Muscle of back (tissue), 11 donors: ENCODE measurements around the gene DPP10. TPM values are rescaled to one million over a fixed set of nuclear protein-coding genes. Genes with fewer than 3 reads are reported as not detected.

Experiments
- DNase-seq, 3 donors: peaks; one replicate each; pipeline versions ENCODE4 v3.0.0 to v3.0.0-alpha.2; 2013
- polyA plus RNA-seq, 10 donors: library from polyadenylated mRNA; unstranded; fragments of 120-200 nt; gene quantifications; one replicate each; pipeline ENCODE4 v1.2.1, GENCODE V29; 2013; ENCODE audit not compliant: insufficient read length in 10 of 10

Gene DPP10
- polyA plus RNA-seq, 10 donors: 0.09 to 4.7 (median 0.55) TPM

DNA sequence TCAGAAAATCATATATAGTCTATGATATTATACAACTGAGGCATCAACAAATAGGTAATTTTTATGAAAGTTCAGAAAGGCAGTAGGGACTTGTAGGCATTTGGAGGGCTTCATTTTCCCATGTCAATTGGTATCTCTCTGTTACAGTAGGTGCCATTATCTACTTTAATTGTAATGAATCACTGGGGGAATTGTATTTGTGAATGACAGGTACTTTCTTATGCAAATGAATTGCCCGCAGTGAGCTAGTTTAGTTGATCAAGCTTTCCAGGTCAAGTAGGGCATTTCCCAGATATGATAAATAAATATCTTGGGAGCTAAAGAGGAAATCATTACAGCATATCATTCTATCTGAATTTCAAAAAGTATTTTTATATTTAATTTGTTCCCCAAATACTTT lies 1116.3 kb downstream of the DPP10 start:
- DNase-seq: no peak

DNA sequence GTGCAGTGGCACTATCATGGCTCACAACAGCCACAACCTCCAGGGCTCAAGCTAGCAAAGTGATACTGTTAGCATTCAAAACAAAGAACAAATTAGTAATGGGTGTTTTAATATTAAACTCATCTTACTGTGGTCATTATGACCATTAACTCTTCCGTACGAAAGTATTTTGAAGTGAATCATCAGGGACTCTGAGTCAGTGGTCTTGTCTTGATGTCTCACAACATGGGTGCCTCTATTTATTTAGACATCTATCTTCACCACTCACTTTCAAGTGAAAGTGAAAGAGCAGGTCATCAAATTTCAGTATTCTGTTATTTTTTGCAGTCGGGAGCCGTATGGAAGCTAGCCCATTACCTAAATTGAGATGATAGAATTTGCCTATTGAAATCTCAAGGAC lies 1118.2 kb downstream of the DPP10 start:
- no peak for DNase-seq

DNA sequence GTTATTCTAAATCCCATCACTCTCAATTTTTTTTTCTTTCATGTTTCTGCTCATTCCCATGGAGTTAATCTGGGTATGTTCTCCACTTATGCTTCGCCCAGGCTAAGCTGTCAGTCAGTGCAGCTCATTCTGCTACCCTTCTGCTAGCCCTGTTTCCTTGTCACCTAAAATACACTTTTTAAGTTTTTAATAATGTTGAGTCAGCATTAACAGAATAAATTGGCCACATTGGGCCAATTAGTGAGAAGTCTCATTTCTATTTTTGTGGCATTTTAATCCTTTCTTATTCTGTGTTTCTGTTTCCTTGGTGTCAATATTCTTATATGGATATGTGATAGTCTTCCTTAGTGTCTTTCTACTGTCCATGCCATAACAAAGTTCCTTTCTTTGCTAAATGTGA lies 1126.2 kb downstream of the DPP10 start:
- no peak for DNase-seq

DNA sequence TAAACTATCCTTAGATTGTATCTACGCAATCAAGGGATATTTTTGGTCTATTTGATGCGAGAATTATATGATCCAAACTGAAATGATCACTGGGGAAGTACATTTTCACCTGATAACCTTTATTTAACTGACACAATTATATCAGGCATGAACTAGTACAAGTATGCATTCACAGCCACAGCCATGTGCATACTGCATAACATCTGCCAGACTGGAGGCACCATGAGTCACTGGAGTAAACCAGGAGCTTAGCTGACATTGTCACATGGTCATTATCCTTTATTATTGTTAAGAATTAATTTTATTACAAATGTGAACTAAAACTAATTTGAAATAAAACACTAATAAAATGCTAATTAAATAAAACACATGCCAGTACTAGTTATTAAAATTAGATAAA lies 1127.1 kb downstream of the DPP10 start:
- DNase-seq: no peak

DNA sequence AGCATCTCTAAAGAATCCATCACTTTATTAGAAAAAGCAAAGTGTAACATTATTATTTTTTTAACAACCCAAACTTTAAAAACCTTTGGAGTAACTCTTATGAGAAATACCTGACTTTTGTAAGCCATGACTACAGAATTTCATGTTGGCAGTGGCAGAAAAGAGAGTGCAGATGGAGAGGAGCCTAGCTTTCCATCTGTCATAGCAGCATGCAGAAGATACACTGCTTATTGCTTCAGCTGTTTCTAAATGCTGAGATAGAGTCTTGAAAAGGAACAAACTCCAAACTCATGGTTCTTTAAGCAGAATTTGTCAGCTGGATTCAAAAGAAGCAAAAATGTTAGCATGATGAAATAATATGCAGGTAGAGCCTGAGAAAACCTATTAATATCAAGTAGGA lies 1130.3 kb downstream of the DPP10 start:
- DNase-seq: no peak

DNA sequence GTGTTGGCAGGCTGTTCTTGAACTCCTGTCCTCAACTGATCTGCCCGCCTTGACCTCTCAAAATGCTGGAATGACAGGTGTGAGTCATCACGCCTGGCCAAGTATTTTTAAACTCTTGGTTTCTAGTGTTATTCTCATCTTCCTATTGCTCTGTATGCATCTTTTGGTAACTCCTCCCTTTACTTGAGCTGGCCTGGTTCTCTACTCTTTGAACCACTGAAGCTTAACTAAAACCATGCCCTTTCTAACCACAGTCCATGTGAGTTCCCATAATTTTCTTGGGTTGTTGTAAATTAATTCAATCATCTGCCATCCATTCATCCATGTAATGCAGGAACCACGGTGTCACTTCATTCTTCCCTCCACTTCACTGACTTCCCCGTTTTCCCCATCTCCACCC lies 1131.3 kb downstream of the DPP10 start:
- no peak for DNase-seq

DNA sequence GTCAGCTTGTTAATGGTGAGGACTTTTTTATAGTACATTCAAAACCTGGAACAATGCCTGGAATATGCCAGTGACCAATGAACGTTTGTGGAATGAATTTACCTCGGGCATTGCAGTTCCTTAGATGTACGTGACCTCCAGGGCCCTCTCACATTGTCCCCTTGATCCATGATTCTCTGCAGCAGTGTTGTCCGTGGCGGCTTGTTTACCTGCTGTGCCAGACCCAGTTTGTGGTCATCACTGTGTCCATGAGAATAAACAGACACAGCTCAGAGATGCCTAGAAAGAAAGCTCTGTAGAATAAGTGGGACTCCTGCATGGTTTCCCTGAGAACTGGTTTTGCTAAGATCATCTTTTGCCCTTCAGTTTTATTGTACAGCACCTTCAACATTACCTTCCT lies 1132.2 kb downstream of the DPP10 start:
- no peak for DNase-seq

DNA sequence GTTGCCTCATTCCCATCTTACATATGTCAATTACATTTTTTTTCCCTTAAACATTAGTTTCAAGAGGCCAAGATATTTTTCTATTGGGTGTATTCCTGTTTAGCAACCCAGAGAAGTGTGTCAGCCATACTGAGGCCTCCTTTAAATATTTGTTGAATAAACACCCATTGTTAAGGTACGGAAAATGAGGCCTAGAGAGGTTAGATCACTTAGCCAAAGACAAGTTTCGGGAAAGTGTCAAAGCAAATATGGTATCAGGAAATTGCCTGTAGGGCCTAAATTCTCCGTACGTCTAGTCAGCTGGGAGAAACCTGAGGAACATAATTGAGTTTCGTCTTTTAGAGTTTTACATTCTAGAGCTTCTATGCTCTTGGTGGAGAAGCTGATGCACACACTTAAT lies 1138.3 kb downstream of the DPP10 start:
- DNase-seq: no peak

DNA sequence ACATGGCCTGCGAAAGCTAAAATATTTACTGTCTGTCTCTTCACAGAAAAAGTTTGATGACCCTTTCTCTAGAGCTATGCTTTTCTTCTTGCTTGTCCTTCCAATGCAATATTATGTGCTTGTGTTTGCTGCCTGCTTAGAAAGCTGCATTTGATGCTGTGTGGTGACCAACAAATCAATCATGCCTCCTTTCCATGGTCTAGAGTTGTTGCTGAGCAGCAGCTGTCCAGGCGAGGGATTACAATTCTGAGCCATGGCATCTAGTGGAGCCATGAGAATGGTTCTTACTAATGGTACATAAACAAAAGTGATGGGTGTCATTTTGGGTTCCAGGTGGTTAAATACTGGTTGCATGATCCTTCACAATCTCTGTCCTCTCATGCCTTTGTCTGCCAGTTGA lies 1142.1 kb downstream of the DPP10 start:
- DNase-seq: no peak

DNA sequence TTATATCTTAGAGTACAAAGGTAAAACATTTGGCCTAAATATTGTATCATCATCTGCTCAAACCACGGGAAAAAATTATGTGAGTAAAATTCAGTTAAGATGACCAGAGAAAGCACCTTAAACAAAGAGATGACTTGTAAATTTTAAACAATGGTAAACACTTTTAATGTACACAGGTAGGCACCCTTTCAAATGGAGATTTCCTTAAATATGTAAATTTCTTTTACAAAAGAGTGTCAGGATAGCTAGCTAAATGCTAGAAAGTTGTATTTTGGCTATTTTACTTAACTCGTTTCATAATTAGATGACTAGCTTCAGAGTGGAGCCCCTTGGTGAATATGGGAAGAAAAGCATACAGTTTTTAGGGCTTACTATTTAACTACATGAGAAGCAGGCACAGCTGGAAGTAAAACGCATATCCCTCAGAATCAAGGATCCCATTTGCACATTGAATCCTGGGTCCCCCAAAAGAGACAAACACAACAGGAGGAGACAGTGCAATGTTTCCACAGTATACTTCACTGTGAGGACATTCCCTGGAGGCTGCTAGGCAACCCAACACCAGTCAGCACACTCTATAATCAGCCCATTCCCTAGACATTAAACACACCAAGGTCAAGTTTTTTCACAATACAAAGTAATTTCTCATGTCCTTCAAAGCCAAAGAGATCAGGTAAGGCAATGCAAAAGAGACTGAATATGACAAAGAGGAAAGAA lies 1154.4 kb downstream of the DPP10 start:
- no peak for DNase-seq

DNA sequence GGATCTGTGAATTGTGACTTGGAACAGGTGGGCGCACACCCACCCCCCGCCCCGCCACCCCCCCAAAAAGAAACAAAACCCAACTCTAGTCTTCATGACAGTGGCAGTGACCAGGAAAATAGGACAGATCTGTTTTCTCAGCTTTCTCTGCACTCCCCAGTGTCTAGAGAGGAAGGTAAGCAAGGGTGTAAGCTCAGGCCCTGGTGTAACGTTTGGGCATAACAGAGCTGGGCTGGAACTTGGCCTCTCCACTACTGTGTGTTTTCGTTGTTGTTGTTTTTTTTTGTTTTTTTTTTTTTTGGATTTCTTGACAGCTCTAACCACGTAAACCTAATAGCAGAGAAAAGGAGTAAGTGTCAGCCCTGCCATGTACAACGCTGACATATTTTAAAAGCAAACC lies 1160.8 kb downstream of the DPP10 start:
- no peak for DNase-seq

DNA sequence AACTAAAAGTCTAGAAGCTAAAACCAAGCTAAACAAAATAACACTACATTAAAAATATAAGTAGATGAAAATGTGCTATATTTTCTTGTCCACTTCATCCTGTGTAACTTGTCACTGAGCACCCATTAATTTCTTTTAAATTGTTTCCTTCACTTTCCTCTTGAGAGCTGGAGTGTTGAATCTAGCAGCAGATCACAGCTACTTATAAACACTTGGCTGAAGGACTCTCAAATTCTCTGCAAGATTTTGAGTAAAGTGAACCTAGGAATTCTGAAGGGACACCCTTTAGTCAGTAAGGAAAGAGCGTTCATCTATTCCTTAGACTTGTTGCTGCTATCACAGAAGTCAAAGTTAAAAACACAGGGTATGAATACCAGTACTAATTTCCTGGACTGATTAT lies 1163.9 kb downstream of the DPP10 start:
- no peak for DNase-seq

DNA sequence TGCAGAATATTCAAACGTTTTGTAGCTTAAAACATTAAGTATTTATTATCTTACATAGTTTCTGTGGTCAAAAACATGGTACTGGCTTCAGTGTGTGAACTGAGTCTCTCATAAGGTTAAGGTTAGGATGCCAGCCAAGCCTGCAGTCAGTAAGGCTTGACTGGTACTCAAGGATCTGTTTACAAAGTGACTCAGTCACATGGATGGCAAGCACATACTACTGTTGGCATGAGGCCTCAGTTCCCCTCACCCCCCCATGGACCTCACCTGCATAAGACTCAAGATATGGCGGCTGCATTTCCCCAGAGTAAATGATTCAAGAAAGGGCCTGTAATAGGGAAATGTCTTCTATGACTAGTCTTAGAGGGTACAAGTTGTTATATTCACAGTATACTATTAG lies 1167.5 kb downstream of the DPP10 start:
- no peak for DNase-seq

DNA sequence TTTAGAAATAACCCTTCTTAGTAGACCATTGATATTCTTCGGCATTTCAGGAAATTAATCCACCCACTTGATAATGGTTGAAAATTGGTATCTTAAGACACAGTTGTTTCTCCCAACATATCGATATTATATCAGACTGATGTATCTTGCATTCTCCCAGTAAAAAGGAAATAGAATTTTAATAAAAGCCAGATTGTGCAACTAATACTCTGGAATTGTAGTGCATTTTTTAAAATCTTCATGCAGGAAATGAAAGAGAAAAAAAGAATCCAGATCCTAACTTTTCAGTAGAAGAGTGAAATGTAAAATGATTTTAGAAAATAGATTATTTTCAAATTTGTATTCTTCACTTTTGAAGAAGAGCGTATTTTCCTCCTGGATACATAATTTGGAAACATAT lies 1168.4 kb downstream of the DPP10 start:
- no peak for DNase-seq

DNA sequence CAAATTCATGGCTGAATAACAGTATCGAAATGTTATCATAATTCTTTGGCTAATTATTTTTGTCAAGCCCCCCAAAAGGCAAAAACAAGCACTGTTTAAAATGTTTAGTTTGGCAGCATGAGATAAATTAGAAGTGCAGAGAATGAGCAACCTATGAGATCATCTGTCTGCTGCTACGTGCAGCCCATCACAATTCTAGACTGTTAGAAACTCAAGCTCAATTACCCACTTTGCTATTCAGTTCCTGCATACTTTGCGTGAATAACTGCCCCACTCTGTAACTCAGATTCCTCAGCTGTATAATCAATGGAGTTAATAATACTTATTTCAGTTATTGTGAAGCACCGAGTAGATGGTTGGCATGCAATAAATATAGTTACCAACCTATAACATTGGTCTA lies 1181.9 kb downstream of the DPP10 start:
- DNase-seq: no peak

DNA sequence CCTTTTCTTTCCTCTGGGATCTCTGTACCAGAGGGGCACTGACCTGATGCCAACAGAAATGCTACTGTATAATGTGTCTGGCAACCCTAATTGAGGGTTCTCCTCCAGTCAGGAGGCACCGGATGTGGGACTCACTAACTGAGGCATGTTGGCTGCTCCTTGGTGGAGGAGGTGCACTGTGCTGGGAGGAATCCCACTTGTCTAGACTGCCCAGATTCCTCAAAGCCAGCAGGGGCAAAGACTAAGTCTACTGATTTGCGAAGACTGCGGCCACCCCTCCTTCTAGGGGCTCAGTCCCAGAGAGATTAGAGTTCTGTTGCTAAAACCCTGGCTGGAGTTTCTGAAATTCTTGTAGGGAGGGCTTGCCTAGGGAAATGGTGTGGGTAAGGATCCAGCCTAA lies 1192.1 kb downstream of the DPP10 start:
- no peak for DNase-seq

DNA sequence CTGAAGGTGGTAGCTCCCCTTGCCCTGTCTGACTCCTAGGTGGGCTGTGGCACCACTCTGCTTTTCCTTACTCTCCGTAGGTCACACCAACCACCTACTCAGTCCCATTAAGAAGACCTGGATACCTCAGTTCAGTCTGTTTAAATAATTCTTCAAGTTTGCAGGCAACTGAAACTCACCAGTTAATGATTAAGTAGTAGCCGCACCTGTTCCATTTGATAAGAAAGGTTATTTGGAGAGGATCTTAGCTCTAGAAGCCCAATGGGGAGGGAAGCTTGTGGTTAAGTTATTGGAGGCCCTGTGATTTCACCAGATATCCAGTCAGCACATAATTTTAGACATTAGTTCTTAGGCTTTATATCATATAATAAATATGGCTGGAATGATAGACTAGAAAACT lies 1193.0 kb downstream of the DPP10 start:
- no peak for DNase-seq

DNA sequence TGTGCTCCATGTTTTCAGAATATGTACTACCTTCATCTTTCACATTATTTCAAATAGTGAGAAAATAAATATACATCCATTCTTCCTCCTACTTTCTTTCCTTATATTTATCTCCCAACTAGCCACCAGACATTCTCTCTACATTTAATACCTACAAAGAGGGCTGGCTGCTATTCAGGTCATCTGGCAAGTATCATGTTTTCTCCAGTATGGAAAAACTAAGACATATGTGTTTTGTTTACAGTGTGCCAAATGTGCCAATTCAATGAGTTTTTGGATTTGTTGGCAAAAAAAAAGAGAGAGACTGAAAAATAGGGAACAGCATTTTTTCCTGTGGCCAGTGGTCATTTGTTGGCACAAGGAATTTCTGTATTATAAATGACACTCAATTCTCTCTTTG lies 1207.3 kb downstream of the DPP10 start:
- DNase-seq: no peak

DNA sequence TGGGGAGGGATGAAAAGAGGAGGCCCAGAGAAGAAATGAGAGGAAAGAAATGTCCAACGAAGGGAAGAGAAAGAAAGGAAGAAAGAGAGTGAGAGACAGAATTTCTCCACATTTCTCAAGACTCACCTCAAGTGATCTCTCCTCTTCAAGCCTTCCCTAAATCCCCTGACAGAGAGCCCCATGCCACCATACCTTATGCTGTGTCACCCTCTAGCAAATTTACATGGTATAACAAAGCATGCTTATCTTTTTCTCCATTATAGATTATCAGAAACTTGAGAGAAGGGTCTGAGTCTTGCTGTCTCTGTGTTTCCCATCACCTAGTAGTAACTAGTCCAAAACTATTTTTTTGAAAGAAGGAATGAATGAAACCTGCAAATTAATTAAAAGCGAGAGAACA lies 1208.4 kb downstream of the DPP10 start:
- DNase-seq: no peak

DNA sequence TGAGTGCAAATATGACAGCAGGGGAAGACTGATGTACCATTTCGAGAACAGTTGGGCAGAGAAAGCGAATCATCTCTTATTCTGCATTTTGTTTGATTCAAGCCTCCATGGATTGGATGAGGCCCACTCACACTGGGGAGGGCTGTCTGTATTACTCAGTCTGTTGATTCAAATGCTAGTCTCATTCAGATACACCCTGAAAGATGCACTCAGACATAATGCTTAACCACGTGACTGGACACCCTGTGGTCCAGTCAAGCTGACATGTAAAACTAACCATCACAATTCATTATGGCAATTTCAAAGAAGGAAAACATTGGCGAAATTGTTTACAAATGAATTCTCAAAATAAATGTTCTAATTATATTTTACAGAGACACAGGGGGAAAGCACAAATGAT lies 1210.2 kb downstream of the DPP10 start:
- no peak for DNase-seq

DNA sequence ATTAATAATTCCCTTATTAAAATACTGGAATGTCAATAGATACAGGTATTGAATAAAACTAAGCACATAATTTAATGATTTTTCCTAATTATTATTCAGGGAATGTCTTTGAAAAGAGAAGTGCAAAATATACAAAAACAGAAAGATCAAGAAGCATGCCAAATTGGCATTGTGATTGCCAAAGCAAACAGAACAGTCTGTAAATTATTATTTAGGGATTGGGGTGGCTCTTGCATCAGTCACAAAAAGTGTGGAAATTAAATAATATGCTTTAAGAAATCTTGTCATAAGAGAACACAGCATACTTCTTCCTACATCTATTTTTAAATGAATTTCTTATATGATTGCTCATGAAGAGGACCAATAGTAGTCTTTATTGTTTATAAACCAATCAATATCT lies 1211.9 kb downstream of the DPP10 start:
- DNase-seq: no peak

DNA sequence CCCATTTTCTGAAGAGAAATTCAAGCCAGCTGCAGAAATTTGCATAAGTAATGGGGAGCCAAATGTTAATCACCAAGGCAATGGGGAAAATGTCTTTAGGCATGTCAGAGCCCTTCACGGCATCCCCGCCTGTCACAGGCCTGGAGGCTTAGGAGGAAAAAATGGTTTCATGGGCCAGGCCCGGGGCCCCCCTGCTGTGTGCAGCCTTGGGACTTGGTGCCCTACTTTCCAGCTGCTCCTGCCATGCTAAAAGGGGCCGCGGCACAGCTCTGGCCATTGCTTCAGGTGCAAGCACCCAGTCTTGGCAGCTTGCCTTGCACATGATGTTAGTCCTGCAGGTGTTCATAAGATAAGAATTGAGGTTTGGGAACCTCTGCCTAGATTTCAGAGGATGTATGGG lies 1235.7 kb downstream of the DPP10 start:
- DNase-seq: no peak

DNA sequence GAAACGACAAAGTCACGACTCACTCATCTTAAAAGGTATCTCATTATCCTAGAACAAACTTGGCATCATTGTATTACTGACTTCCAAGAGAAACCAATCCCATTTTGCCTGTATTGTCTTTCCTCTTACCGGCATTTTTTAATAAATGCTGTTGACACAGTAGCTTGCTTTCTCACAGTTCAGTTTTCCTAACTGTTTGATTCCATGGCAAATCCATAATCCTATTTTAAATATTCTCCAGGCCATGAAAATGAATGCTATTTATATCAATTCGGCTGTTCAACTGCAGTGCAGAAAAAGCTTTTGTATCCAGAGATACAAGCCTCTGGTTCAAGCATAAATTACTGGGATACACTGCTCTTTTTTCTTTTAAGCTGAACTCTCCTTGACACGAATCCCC lies 1241.9 kb downstream of the DPP10 start:
- DNase-seq: peak in 1 of 3 donors; percentile 6

DNA sequence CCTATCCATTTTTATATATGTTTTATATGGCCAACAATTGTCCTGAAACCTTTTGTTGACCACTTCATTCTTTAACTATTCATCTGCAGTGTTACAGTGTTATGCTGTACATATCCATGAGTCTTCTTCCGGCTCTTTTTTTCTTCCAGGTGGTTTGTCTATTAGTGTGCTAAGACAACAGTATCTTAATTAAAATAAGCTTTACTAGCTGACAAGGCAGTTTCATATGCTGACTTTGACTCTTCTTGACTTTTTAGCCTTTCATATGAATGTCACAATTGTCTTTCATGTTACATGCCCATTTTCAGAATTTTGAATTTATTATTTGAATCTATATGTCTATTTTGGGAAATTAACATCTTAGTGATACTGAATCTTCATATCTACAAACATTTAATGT lies 1249.0 kb downstream of the DPP10 start:
- DNase-seq: no peak

DNA sequence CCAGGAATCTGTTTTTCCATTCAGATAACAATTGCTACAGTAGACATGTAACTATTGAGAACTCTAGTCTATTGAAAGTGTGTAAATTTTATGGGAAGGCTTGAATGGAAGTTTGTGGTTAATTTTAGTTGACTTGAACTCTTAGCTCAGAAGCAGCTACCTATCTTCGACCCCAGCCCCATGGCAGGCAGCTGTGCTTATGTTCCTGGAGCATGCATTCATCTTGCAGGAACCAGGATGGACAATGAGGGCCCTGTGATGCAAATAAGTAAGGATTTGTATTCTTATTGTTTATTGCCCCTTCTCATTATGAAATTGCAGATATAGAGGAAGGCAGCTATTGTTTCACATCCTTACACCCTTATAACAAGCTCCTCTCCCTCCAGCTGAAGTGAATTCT lies 1252.2 kb downstream of the DPP10 start:
- DNase-seq: no peak
